ENCODE data around the gene ADAMTS16.
"Not testable (repeated sequence)": the region's sequence is repeated elsewhere in the genome, so short reads cannot be mapped to it uniquely, and the experiment has no call there.

ADAMTS16 gene

GRCh38 chr5:5139777-5140478 lies at the start of gene ADAMTS16:
TSS of gene ADAMTS16 (plus strand) at chr5:5140330. CDS start at chr5:5140468, 138 bp downstream.
- DNase-seq = peak; percentile 16

GRCh38 chr5:5092149-5092548 lies 48.0 kb upstream of the ADAMTS16 start:
- no peak for DNase-seq

GRCh38 chr5:5100635-5101034 lies 39.5 kb upstream of the ADAMTS16 start:
- no peak for DNase-seq

GRCh38 chr5:5101676-5102075 lies 38.5 kb upstream of the ADAMTS16 start:
- DNase-seq = no peak

- no peak for DNase-seq
These were observed 36.9 kb upstream of the ADAMTS16 start for GRCh38 chr5:5103245-5103644.

- DNase-seq = no peak
These were observed 35.6 kb upstream of the ADAMTS16 start for GRCh38 chr5:5104550-5104949.

GRCh38 chr5:5105531-5105930 lies 34.6 kb upstream of the ADAMTS16 start:
- DNase-seq = no peak

GRCh38 chr5:5116956-5117355 lies 23.2 kb upstream of the ADAMTS16 start:
- DNase-seq = no peak

GRCh38 chr5:5122776-5123175 lies 17.4 kb upstream of the ADAMTS16 start:
- no peak for DNase-seq

GRCh38 chr5:5124231-5124630 lies 15.9 kb upstream of the ADAMTS16 start:
- DNase-seq = no peak

GRCh38 chr5:5126444-5126843 lies 13.7 kb upstream of the ADAMTS16 start:
- DNase-seq = no peak

- no peak for DNase-seq
These were observed 11.4 kb upstream of the ADAMTS16 start for GRCh38 chr5:5128766-5129165.

- DNase-seq = no peak
These were observed 7.9 kb upstream of the ADAMTS16 start for GRCh38 chr5:5132234-5132633.

GRCh38 chr5:5132693-5133295 lies 7.3 kb upstream of the ADAMTS16 start:
- DNase-seq = no peak

GRCh38 chr5:5134107-5134506 lies 6.0 kb upstream of the ADAMTS16 start:
- DNase-seq = no peak

- DNase-seq = no peak
These were observed 4.0 kb upstream of the ADAMTS16 start for GRCh38 chr5:5135957-5136676.

- not testable (repeated sequence) for DNase-seq
These were observed 2.3 kb upstream of the ADAMTS16 start for GRCh38 chr5:5137851-5138250.

GRCh38 chr5:5139336-5139776 lies 774 bp upstream of the ADAMTS16 start:
- no peak for DNase-seq

- DNase-seq = peak; percentile 16
These were observed 579 bp downstream of the ADAMTS16 start for GRCh38 chr5:5140479-5141338.

- no peak for DNase-seq
These were observed 1.1 kb downstream of the ADAMTS16 start for GRCh38 chr5:5141339-5141599.

GRCh38 chr5:5141625-5142525 lies 1.7 kb downstream of the ADAMTS16 start:
- DNase-seq = peak; percentile 61

- no peak for DNase-seq
These were observed 4.3 kb downstream of the ADAMTS16 start for GRCh38 chr5:5144441-5144840.

Measured in NCI-H69 (cell line).